PC-9 (cell line): ENCODE results near the gene MGAT3. TPM values are rescaled to one million over a fixed set of nuclear protein-coding genes. Genes with fewer than 3 reads are reported as not detected.
A peak's percentile ranks its signal among the peaks of the same experiment; 100 is the strongest.

Source experiments
- BruUV-seq: library from RNA; stranded (reverse); fragments of 400-500 nt; replicated peaks from 2 replicates; lab custom pipeline; 2021; lab: Mats Ljungman, UMichigan
- CTCF ChIA-PET: fragments of 300-600 bp; sonication (Branson Sonifier 250); formaldehyde crosslinking; loops from one replicate; lab custom pipeline; 2022; ENCODE audit warnings: antibody characterized with exemption; lab: Charles Lee
- POLR2A ChIA-PET: fragments of 300-600 bp; sonication (Branson Sonifier 250); formaldehyde crosslinking; loops from one replicate; lab custom pipeline; 2022; ENCODE audit warnings: antibody characterized with exemption; ENCODE audit not compliant: unreplicated experiment; lab: Charles Lee
- DNase-seq, 2 experiments: peaks; one replicate each; pipeline versions ENCODE4 v3.0.0 to v3.0.0-alpha.2; 2015 to 2022; ENCODE audit warnings: mixed read lengths in 1 of 2
- H2AFZ ChIP-seq: fragments of 200-600 bp; sonication (generic); 2 replicates; pipeline ENCODE4 v1.8.1; 2017; ENCODE audit warnings: antibody characterized with exemption
- H3F3A ChIP-seq: fragments of 200-600 bp; sonication (generic); 2 replicates; pipeline ENCODE4 v1.8.1; 2017; ENCODE audit warnings: antibody characterized with exemption, mild to moderate bottlenecking, low read depth; ENCODE audit not compliant: insufficient read depth
- H3K27ac ChIP-seq: fragments of 200-600 bp; sonication (generic); 2 replicates; pipeline ENCODE4 v1.6.1; 2016; ENCODE audit warnings: mixed run types
- H3K27me3 ChIP-seq: fragments of 200-600 bp; sonication (generic); 2 replicates; pipeline ENCODE4 v1.6.1; 2016; ENCODE audit warnings: low read depth, mixed run types; ENCODE audit not compliant: insufficient read depth
- H3K36me3 ChIP-seq: fragments of 200-600 bp; sonication (generic); 2 replicates; pipeline ENCODE4 v1.6.1; 2016; ENCODE audit warnings: low read depth, mixed run types
- H3K4me1 ChIP-seq: fragments of 200-600 bp; sonication (generic); replicated peaks from 2 replicates; pipeline ENCODE4 v1.6.1; 2016; ENCODE audit warnings: mixed run types; ENCODE audit not compliant: insufficient read depth
- H3K4me2 ChIP-seq: fragments of 200-600 bp; sonication (generic); 2 replicates; pipeline ENCODE4 v1.6.1; 2017; ENCODE audit warnings: mixed run types
- H3K4me3 ChIP-seq: fragments of 200-600 bp; sonication (generic); 2 replicates; pipeline ENCODE4 v1.6.1; 2016; ENCODE audit warnings: mixed run types
- H3K79me2 ChIP-seq: fragments of 200-600 bp; sonication (generic); 2 replicates; pipeline ENCODE4 v1.6.1; 2017; ENCODE audit warnings: low read depth, mixed run types
- H3K9me2 ChIP-seq: fragments of 200-600 bp; sonication (generic); 2 replicates; pipeline ENCODE4 v1.8.1; 2017; ENCODE audit warnings: mild to moderate bottlenecking; ENCODE audit not compliant: insufficient read depth
- H3K9me3 ChIP-seq: fragments of 200-600 bp; sonication (generic); 2 replicates; pipeline ENCODE4 v1.8.1; 2016; ENCODE audit warnings: low read depth; ENCODE audit not compliant: insufficient read depth
- H4K20me1 ChIP-seq: fragments of 200-600 bp; sonication (generic); 2 replicates; pipeline ENCODE4 v1.8.1; 2017; ENCODE audit not compliant: insufficient read depth
- CTCF ChIP-seq: fragments of 200-600 bp; sonication (generic); conservative IDR thresholded peaks from 2 replicates; pipeline ENCODE4 v1.6.1; 2017; ENCODE audit warnings: mixed run types, antibody characterized with exemption, mild to moderate bottlenecking, moderate library complexity
- EZH2 ChIP-seq: fragments of 200-600 bp; sonication (generic); IDR thresholded peaks from 2 replicates; pipeline ENCODE4 v1.8.0; 2017; ENCODE audit warnings: antibody characterized with exemption, low read depth
- intact Hi-C: fragments of 100-400 bp; cut with micrococcal nuclease; formaldehyde crosslinking; loops from one replicate; pipeline ENCODE4 v1.10.0; 2022; ENCODE audit not compliant: unreplicated experiment
- total RNA-seq: library from RNA; stranded (reverse); gene quantifications from 2 replicates; pipeline ENCODE4 v1.2.3, GENCODE V29; 2021

The MGAT3 gene
- total RNA-seq, 1 experiment from 2014 or later: not detected

- Histone ChIP-seq H3K4me2 (no peak overlapping the region), H3F3A (peaks cover 56% of the 10 kb centered on the region), H3K4me3 (no peak overlapping the region), H3K9me3 (no peaks in the 10 kb centered on the region), H3K79me2 (peaks cover 29% of the 10 kb centered on the region), H3K4me1 (peaks cover 11% of the 10 kb centered on the region), H4K20me1 (peaks cover 19% of the 10 kb centered on the region), H3K36me3 (peaks cover 42% of the 10 kb centered on the region), H3K27ac (no peak overlapping the region), H2AFZ (no peak overlapping the region), H3K27me3 (no peaks in the 10 kb centered on the region), H3K9me2 (no peaks in the 10 kb centered on the region)
- ChIA-PET POLR2A (interaction anchor here (0.7 to 0.9 kb wide), 2 partner anchors 13 to 171 kb away, joined by 4 read pairs; partner anchors contain the start of gene MIEF1), CTCF (interaction anchor here (0.6 to 1.3 kb wide), 4 partner anchors 14 to 753 kb away, joined by 3 to 6 read pairs (median 4); partner anchors contain the start of gene MIEF1)
- TF ChIP-seq CTCF (no peak), EZH2 (no peak)
- DNase-seq: peak in 1 of 2 experiments; percentile 27
- intact Hi-C loops: no loop called here
- no TSS peak for BruUV-seq
Measured at GRCh38 chr22:39515266-39516050, 58.6 kb downstream of the MGAT3 start.

GRCh38 chr22:39517470-39517869 is 60.7 kb downstream of the MGAT3 start:
- H2AFZ ChIP-seq: no peak overlapping the region
- POLR2A ChIA-PET: interaction anchor here (0.6 to 0.9 kb wide), 2 partner anchors 15 to 235 kb away, joined by 3 to 11 read pairs; partner anchors contain the start of gene MIEF1
- CTCF ChIA-PET: no interaction called here
- peaks cover 72% of the 10 kb centered on the region for H3F3A ChIP-seq
- intact Hi-C loops: no loop called here
- peaks cover 21% of the 10 kb centered on the region for H3K4me1 ChIP-seq
- no peak for DNase-seq
- H3K4me3 ChIP-seq: no peak overlapping the region
- H3K36me3 ChIP-seq: peaks cover 48% of the 10 kb centered on the region
- peaks cover 34% of the 10 kb centered on the region for H4K20me1 ChIP-seq
- H3K27ac ChIP-seq: no peak overlapping the region
- peaks cover 45% of the 10 kb centered on the region for H3K79me2 ChIP-seq
- no peaks in the 10 kb centered on the region for H3K27me3 ChIP-seq
- H3K9me2 ChIP-seq: no peaks in the 10 kb centered on the region
- H3K9me3 ChIP-seq: no peaks in the 10 kb centered on the region
- TF ChIP-seq EZH2 (no peak), CTCF (no peak)
- H3K4me2 ChIP-seq: no peak overlapping the region
- BruUV-seq: no TSS peak

GRCh38 chr22:39518144-39518786 is 61.5 kb downstream of the MGAT3 start:
- H2AFZ ChIP-seq: no peak overlapping the region
- no peak for TF ChIP-seq CTCF
- TF ChIP-seq EZH2: no peak
- H3K4me1 ChIP-seq: peaks cover 29% of the 10 kb centered on the region
- no peaks in the 10 kb centered on the region for H3K27me3 ChIP-seq
- H3K36me3 ChIP-seq: peaks cover 55% of the 10 kb centered on the region
- no TSS peak for BruUV-seq
- POLR2A ChIA-PET: interaction anchor here (0.6 to 0.9 kb wide), 2 partner anchors 16 to 236 kb away, joined by 3 to 11 read pairs; partner anchors contain the start of gene MIEF1
- peaks cover 53% of the 10 kb centered on the region for H3K79me2 ChIP-seq
- no peaks in the 10 kb centered on the region for H3K9me3 ChIP-seq
- CTCF ChIA-PET: interaction anchor here (0.7 kb wide), 1 partner anchor 28 kb away, joined by 5 read pairs; no protein-coding TSS in a partner anchor
- H3K4me3 ChIP-seq: peak overlapping the region; percentile 97; the same call in 1 of the 2 replicates
- intact Hi-C loops: no loop called here
- H3K4me2 ChIP-seq: peak overlapping the region; percentile 88
- H3K9me2 ChIP-seq: no peaks in the 10 kb centered on the region
- no peak for DNase-seq
- H3K27ac ChIP-seq: peak overlapping the region; percentile 93
- peaks cover 75% of the 10 kb centered on the region for H3F3A ChIP-seq
- peaks cover 42% of the 10 kb centered on the region for H4K20me1 ChIP-seq
